GF-D8 (cell line): ENCODE data around the gene CRBN.
A peak's percentile ranks its signal among the peaks of the same experiment; 100 is the strongest.

Experiments
- DNase-seq: peaks from one replicate; lab custom pipeline; 2025; lab: John Stamatoyannopoulos, UW

The CRBN gene

GRCh38 chr3:3179407-3180094 lies at the start of gene CRBN:
Gene CRBN, minus strand, starts transcription at chr3:3179691. Its CDS starts 4 bp downstream, at chr3:3179687.
- peak; percentile 36 for DNase-seq

DNA sequence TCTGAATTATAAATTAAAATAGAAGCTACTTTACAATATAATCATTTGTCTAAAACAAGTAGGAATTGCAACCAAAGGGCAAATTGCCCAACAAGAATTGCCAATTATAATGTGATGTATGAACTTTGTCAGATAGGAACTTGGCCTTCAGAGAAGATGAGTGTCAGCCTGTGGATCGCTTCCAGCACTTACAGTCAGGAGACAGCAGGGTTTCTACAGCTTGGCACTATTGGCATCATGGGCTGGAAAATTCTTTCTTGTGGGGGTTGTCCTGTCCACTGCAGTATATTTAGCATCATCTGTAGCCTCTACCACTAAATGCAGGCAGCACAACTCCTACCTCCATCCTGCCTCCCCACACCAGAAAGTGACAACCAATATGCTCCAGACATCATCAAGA lies 48.1 kb upstream of the CRBN start:
- DNase-seq: no peak

DNA sequence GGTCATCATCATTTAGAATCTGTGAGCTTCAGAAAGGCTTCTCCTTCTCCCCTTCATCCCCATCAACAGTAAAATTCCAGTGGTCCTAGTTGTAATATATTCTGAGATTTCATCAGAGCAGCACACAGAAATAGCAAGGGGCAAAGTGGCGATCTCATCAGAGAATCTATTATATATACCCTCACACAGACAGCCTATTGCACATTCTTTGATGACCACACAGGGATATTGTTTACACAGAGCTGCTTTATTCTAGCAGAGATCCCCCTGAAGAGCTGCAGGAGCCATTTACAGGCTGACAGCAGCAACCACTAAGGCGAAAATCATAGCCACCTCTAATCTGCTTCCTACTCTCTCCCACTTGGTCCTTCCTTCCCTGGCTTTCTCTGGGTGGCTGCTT lies 42.0 kb upstream of the CRBN start:
- DNase-seq: no peak

- no peak for DNase-seq
These were observed 36.9 kb upstream of the CRBN start for GRCh38 chr3:3216401-3216800.

DNA sequence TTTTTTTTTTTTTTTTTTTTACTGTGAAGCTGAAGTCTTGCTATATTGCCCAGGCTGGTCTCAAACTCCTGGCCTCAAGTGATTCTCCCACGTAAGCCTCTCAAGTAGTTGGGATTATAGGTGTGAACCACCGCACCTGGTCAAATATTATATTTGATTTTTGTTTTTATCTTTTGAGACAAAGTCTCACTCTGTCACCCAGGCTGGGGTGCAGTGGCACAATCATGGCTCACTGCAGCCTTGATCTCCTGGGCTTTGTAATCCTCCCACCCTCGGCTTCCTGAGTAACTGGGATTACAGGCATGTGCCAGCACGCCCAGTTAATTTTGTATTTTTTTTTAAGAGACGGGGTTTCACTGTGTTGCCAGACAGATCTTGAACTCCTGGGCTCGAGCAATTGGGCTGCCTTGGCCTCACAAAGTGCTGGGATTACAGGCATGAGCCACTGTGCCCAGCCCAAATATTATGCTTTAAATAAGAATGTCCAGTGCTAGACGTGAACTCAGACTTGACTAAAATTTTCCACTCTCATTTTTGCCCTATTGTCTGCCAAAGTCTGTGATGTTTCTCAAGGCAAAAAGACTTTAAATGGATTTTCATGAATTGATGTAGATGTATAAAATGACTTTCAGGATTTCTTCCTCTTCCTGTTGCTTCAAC lies 33.4 kb upstream of the CRBN start:
- DNase-seq: no peak

- no peak for DNase-seq
These were observed 30.2 kb upstream of the CRBN start for GRCh38 chr3:3209714-3210113.

DNA sequence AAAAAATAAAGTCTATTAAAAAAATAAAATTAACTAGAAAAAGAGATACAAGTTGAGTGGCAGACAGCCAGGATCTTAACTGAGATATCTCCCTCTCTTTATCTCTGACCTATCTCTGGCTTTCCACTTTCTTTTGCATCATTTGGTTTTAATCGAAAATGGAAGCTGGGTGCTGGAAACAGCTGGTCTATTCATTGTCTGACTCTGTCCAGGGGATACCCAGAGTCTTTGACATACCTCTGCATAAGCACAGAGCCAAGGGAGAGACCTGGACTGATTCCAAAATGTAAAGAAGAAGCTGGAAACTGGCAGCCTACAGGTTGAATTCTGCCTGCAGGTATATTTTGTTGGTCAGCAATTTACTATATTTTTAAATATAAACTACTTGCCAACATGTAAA lies 29.6 kb upstream of the CRBN start:
- DNase-seq: no peak

DNA sequence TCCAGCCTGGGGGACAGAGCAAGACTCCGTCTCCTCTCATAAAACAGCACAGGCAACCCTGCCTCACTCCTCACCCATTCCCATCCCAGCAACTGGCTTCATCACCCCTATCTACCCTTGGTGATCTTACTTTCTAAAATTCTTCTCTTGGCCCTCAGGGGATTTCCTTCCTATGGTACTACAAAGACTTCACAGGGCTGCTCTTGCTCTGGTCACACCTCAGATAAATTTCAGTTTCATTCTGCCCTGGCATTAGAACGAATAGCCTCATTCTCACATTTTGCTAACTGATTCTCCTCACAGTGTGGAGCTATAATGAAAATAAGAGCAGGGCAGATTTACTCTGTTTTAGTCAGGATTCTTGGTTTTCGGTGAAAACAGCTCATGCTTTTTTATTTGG lies 22.1 kb upstream of the CRBN start:
- no peak for DNase-seq

GRCh38 chr3:3200632-3201212 lies 21.2 kb upstream of the CRBN start:
- DNase-seq: peak; percentile 6

GRCh38 chr3:3199306-3199705 lies 19.8 kb upstream of the CRBN start:
- no peak for DNase-seq

GRCh38 chr3:3196148-3196861 lies 16.8 kb upstream of the CRBN start:
- DNase-seq: no peak

GRCh38 chr3:3194861-3195260 lies 15.4 kb upstream of the CRBN start:
- DNase-seq: no peak

GRCh38 chr3:3192286-3192675 lies 12.8 kb upstream of the CRBN start:
- DNase-seq: no peak

DNA sequence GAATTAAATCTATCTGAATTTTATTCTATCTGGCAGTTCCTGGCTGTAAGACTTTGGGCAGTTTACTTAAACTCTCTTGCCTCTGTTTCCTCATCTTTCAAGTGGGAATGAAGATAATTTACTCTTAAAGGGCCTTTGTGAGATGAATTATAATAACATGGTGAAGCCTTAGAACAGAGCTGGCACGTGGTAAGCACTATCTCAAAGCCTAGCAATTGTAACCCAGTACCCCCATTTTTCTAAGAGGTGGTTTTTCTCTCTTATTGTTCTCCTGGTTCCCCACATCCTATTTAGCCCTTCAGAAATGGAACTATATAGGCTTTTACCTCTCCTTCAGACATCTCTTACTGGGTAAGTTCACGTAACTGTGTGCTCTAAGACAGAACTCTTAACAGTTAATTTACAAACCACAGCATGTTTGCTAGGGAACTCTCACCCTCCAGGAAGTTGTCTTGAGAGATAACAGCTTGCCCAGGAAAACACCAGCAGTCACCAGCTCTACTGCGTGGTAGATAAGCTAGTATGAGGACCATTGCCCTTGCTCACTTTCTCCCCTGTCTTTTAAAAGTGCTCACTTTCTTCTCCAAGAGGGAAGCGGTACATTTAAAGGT lies 12.3 kb upstream of the CRBN start:
- peak; percentile 55 for DNase-seq

DNA sequence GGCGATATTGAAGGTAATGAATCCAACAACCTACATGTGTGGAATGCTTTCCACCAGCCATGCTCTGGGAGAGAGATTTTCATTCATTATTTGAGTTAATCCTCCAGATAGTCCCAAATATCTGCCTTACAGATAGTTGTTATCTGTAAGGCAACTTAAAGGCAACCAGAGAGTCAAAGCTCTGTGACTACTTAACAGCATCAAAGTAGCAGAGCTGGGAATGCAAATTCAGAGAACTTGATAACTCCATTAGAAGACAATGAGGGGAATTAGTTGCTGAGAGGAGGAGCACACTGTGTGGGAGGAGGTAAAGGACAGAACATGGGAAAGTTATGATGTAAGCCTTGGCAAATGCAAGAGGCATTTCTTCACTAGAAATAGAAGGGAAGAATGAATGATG lies 10.5 kb upstream of the CRBN start:
- DNase-seq: no peak

GRCh38 chr3:3189102-3189727 lies 9.7 kb upstream of the CRBN start:
- DNase-seq: no peak

DNA sequence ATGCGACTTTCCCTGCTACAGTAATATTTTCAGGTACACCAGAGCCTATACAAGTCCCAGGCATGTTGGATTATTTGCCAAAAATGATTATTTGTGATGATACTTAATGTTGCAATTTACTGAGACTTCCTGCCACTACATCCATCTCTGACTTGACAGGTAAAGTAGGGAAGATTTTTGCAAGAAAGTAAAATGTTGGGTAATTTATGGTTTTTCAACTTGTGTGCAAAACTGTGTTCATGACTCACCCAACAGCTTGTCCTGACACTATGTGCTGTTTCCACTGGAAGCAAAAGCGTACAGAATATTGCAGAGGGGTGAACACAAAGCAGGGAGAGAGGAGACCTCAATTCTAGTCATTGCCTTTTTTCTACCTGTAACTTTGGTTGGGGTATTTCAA lies 5.4 kb upstream of the CRBN start:
- no peak for DNase-seq

GRCh38 chr3:3180456-3180855 lies 965 bp upstream of the CRBN start:
- DNase-seq: no peak

DNA sequence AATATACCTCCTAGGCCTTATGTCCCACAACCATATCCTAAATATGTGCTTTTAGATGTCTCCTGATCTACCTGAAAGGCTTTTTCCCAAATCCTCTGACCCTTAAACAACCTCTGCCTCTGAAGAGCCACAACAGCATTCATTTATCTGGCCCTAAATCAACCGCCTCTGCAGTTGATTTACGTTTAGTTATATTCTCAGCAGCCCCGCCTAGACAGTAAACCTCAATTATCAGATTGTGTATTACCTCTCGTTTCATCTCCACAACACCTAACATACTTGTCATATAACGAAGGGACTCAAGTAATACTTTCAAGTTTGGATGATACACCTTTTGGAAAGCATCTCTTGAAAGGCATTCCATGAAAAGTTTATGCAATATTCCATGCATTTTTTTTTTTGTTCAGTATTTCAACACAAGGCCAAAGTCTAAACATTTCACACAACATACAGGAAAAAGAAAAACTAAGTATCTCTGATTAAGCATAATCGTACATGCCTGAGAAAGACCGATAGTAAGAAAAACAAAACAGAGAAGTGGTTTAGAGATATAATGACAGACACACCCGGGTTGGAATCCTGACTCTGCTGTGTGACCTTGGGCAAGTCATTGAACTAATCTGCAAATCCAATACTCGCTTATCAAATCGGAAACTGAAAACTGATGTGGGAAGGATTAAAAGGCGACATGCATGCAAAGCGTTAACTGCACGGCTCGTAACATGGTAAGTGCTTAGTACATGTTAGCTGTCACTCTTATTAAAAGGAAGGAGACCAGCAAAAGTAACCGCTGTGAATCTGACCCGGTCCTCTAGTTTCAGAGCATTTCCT lies 778 bp downstream of the CRBN start:
- DNase-seq: no peak

DNA sequence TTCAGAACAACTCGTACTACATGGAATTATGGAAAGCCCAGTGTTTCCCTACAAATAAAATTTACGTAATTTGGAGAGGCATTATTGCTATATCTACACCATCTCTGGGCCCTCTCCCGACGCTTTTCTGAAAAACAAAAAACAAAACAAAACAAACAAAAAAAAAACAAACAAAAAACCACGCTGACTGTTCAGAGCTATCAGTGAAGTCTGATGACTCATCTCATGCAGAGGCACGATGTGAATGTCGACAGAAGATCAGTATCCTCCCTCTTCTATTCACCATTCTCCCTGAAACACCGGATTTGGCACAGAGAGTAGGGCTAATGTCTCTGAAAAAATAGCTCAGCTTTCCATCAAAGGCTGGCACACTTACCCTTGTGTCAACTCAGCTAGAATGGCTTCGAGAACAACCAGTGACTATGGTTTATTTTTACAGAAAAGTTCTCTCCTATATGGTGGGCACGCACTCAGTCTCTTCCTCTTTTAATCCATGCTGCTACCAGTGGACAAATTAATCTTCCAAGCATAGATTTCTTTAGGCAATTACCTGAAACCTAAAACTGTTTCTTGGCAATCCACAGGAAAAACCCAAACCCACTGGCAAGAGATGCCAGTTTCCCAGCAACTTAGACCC lies 1.5 kb downstream of the CRBN start:
- DNase-seq: no peak

DNA sequence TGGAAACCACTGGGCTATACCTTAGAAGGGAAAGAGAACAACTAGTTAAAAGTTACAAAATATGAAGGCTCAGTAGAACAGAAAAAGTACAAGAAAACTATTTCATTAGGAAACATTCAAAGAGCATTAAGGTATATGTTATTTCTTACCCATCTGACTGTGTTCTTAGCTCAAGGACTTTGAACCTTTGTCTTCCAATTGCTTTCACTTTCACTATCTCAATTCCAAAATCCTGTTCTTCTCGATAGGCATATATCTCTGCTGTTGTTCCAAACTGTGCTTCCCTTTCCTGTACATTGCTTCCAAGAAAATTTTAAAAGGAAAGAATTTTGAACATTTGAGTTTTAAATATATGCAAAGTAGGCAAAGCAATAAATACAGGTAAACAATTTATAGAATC lies 6.9 kb downstream of the CRBN start:
- DNase-seq: no peak
